GM12865 (cell line): Measurements from ENCODE around the gene RASL10A.

ENCODE experiments used
- DNase-seq: peaks from one replicate; pipeline ENCODE4 v3.0.0; 2010; ENCODE audit warnings: low read depth
- H3K4me3 ChIP-seq: 2 replicates; pipeline ENCODE4 v1.5.1; 2011; ENCODE audit warnings: mild to moderate bottlenecking, low read depth, low read length, control low read depth
- TF ChIP-seq, protein P1 (sequence below): IDR thresholded peaks from 2 replicates; pipeline ENCODE4 v1.5.1; 2011; ENCODE audit warnings: low read length, control low read depth, low read depth, inconsistent platforms; ENCODE audit not compliant: insufficient read depth; ENCODE audit errors: missing control alignments

The RASL10A gene

GRCh38 chr22:29265929-29266328 lies 49.6 kb downstream of the RASL10A start:
- no peak for DNase-seq
- TF ChIP-seq, protein P1, sequence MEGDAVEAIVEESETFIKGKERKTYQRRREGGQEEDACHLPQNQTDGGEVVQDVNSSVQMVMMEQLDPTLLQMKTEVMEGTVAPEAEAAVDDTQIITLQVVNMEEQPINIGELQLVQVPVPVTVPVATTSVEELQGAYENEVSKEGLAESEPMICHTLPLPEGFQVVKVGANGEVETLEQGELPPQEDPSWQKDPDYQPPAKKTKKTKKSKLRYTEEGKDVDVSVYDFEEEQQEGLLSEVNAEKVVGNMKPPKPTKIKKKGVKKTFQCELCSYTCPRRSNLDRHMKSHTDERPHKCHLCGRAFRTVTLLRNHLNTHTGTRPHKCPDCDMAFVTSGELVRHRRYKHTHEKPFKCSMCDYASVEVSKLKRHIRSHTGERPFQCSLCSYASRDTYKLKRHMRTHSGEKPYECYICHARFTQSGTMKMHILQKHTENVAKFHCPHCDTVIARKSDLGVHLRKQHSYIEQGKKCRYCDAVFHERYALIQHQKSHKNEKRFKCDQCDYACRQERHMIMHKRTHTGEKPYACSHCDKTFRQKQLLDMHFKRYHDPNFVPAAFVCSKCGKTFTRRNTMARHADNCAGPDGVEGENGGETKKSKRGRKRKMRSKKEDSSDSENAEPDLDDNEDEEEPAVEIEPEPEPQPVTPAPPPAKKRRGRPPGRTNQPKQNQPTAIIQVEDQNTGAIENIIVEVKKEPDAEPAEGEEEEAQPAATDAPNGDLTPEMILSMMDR = no peak
- H3K4me3 ChIP-seq = no peak overlapping the region

DNA sequence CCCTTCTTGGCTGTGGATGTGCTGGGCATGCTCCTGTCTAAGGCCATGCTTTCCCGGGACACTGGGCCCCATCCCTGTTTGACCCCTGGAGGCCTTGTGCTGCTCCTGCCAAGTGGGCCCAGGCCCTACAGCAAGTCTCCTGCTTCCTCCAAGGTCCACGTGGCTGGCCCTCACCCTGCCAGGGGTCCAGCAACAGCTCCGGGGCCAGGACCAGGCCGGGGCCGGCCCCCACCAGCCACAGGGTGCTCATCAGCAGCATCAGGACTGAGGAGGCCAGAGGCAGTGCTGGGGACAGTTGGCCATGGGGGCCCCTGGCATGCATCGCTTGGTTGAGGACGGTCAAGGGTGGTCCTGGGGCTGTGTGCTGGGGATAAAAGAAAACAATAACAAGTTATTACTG lies 50.2 kb downstream of the RASL10A start:
- TF ChIP-seq, protein P1 = no peak
- H3K4me3 ChIP-seq = no peak overlapping the region
- no peak for DNase-seq

DNA sequence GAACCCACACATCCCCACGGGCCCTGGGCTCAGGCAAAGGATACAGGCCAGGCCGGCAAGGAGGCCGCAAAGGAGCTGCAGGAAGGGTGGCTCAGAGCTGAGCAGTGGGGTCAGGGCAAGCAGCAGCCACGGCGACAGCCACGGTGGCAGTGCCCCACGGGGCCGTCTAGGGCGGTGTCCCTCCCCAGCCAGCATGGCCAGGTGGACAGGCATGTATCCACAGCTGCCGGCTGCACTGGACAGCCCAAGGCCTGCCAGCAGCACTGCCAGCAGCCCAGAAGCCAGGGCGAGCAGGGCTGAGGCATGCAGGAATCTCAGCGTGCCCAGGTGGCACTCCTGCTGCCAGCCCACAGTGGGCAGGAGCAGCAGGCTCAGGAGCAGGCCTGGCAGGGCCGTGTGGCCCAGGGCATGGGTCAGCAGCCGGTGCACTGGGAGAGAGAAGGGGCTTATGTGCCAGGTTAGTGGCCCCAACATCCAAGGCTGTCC lies 51.7 kb downstream of the RASL10A start:
- TF ChIP-seq, protein P1 = no peak
- DNase-seq = no peak
- no peak overlapping the region for H3K4me3 ChIP-seq
